Measurements from ENCODE around the gene SLC24A3.

The SLC24A3 gene

DNA sequence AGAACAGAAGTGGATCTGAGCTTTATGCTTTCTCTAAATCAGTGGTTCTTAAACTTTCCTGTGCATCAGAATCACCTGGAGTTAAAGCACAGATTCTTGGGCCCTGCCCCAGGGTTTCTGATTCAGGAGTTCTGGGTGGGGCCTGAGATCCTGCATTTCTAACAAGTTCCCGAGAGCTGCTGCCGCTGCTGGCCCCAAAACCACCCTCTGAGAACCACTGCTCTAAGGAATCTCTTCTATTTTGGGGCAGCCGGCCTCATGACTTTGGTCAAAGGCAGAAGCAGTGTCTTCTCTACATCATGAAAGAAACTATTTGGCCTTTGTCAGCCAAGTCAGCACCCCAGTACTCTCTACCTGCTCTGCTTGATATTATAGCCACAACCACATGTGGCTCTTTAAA, 503.5 kb downstream of the SLC24A3 start:
- Histone ChIP-seq H3K27me3 (ENCODE audit: control insufficient read depth, low read length) (no peaks in the 10 kb centered on the region), H3K36me3 (ENCODE audit: control insufficient read depth, low read length) (no peaks in the 10 kb centered on the region), H3K9me2 (replicated peaks; ENCODE audit: control insufficient read depth, low read length) (no peaks in the 10 kb centered on the region), H3K27ac (ENCODE audit: low read depth, low read length) (no peak overlapping the region), H4K20me1 (ENCODE audit: control insufficient read depth, insufficient read depth, low read depth, low read length) (no peaks in the 10 kb centered on the region), H3K4me1 (ENCODE audit: control insufficient read depth, low read length) (no peaks in the 10 kb centered on the region), H3F3A (ENCODE audit: control insufficient read depth, insufficient read depth) (no peaks in the 10 kb centered on the region), H3K4me2 (ENCODE audit: low read length) (no peak overlapping the region), H3K4me3 (ENCODE audit: low read length) (no peak overlapping the region), H3K9me3 (ENCODE audit: control insufficient read depth, insufficient read depth, low read length) (peaks cover 4% of the 10 kb centered on the region; the same call in 1 of the 2 replicates), H3K79me2 (ENCODE audit: control insufficient read depth, low read length) (no peaks in the 10 kb centered on the region)
- TF ChIP-seq, protein P1, sequence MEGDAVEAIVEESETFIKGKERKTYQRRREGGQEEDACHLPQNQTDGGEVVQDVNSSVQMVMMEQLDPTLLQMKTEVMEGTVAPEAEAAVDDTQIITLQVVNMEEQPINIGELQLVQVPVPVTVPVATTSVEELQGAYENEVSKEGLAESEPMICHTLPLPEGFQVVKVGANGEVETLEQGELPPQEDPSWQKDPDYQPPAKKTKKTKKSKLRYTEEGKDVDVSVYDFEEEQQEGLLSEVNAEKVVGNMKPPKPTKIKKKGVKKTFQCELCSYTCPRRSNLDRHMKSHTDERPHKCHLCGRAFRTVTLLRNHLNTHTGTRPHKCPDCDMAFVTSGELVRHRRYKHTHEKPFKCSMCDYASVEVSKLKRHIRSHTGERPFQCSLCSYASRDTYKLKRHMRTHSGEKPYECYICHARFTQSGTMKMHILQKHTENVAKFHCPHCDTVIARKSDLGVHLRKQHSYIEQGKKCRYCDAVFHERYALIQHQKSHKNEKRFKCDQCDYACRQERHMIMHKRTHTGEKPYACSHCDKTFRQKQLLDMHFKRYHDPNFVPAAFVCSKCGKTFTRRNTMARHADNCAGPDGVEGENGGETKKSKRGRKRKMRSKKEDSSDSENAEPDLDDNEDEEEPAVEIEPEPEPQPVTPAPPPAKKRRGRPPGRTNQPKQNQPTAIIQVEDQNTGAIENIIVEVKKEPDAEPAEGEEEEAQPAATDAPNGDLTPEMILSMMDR (IDR thresholded peaks at IDR 0.05; ENCODE audit: low read depth, low read length, poor library complexity, severe bottlenecking), result no peak
- TF ChIP-seq EZH2phosphoT487 (IDR thresholded peaks at IDR 0.05; ENCODE audit: borderline replicate concordance, low read length), result no peak

DNA sequence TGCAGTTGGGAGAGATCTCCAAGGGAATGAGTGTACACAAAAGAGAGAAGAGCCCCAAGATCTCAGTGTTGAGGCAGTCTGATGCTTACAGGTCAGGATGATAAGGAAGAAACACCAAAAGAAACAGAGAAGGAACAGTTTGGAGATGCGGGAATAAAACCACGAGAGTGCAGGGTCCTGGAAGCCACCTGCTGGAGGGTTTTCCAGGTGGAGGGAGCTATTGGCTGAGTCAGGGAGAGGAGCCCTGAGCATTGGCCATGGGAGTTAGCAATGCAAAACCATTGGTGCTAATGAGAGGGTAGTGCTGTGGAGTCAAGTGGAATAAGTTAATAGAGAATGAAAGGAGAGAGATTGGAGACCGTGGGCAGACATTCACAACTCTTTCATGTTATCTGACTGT, 506.4 kb downstream of the SLC24A3 start:
- Histone ChIP-seq H3K4me1 (ENCODE audit: control insufficient read depth, low read length) (no peaks in the 10 kb centered on the region), H4K20me1 (ENCODE audit: control insufficient read depth, insufficient read depth, low read depth, low read length) (no peaks in the 10 kb centered on the region), H3K4me2 (ENCODE audit: low read length) (no peak overlapping the region), H3K9me3 (ENCODE audit: control insufficient read depth, insufficient read depth, low read length) (no peaks in the 10 kb centered on the region), H3K9me2 (replicated peaks; ENCODE audit: control insufficient read depth, low read length) (no peaks in the 10 kb centered on the region), H3K27ac (ENCODE audit: low read depth, low read length) (no peak overlapping the region), H3F3A (ENCODE audit: control insufficient read depth, insufficient read depth) (no peaks in the 10 kb centered on the region), H3K79me2 (ENCODE audit: control insufficient read depth, low read length) (no peaks in the 10 kb centered on the region), H3K27me3 (ENCODE audit: control insufficient read depth, low read length) (no peaks in the 10 kb centered on the region), H3K4me3 (ENCODE audit: low read length) (no peak overlapping the region), H3K36me3 (ENCODE audit: control insufficient read depth, low read length) (no peaks in the 10 kb centered on the region)
- TF ChIP-seq, protein P1 (IDR thresholded peaks at IDR 0.05; ENCODE audit: low read depth, low read length, poor library complexity, severe bottlenecking), result no peak
- no peak for TF ChIP-seq EZH2phosphoT487 (IDR thresholded peaks at IDR 0.05; ENCODE audit: borderline replicate concordance, low read length)

- no peaks in the 10 kb centered on the region for H3K27me3 ChIP-seq (ENCODE audit: control insufficient read depth, low read length)
- H3K9me3 ChIP-seq (ENCODE audit: control insufficient read depth, insufficient read depth, low read length), result no peaks in the 10 kb centered on the region
- no peak overlapping the region for H3K4me2 ChIP-seq (ENCODE audit: low read length)
- no peaks in the 10 kb centered on the region for H4K20me1 ChIP-seq (ENCODE audit: control insufficient read depth, insufficient read depth, low read depth, low read length)
- no peak overlapping the region for H3K27ac ChIP-seq (ENCODE audit: low read depth, low read length)
- no peaks in the 10 kb centered on the region for H3K36me3 ChIP-seq (ENCODE audit: control insufficient read depth, low read length)
- no peaks in the 10 kb centered on the region for H3F3A ChIP-seq (ENCODE audit: control insufficient read depth, insufficient read depth)
- no peak overlapping the region for H3K4me3 ChIP-seq (ENCODE audit: low read length)
- no peaks in the 10 kb centered on the region for H3K9me2 ChIP-seq (replicated peaks; ENCODE audit: control insufficient read depth, low read length)
- TF ChIP-seq EZH2phosphoT487 (IDR thresholded peaks at IDR 0.05; ENCODE audit: borderline replicate concordance, low read length), result no peak
- TF ChIP-seq, protein P1 (IDR thresholded peaks at IDR 0.05; ENCODE audit: low read depth, low read length, poor library complexity, severe bottlenecking), result no peak
- no peaks in the 10 kb centered on the region for H3K79me2 ChIP-seq (ENCODE audit: control insufficient read depth, low read length)
- H3K4me1 ChIP-seq (ENCODE audit: control insufficient read depth, low read length), result no peaks in the 10 kb centered on the region
These were observed 508.5 kb downstream of the SLC24A3 start for GRCh38 chr20:19720991-19721390.

Data from DOHH2 (cell line).